Neuronal stem cell (in vitro differentiated cells): Measurements from ENCODE around the gene SNX32.

Source experiments
- DNase-seq: peaks from one replicate; pipeline ENCODE4 v3.0.0-alpha.2; 2013; ENCODE audit warnings: low spot score
- H2AFZ ChIP-seq: one replicate; pipeline ENCODE4 v1.6.1; 2013; ENCODE audit warnings: mild to moderate bottlenecking, low read length, inconsistent platforms
- H2AK5ac ChIP-seq: 2 replicates; pipeline ENCODE4 v1.6.1; 2013; ENCODE audit warnings: low read depth, mild to moderate bottlenecking, inconsistent platforms, low read length, moderate library complexity, mixed read lengths
- H2BK120ac ChIP-seq: 2 replicates; pipeline ENCODE4 v1.6.1; 2013; ENCODE audit warnings: low read depth, mild to moderate bottlenecking, inconsistent platforms, low read length, moderate library complexity, mixed read lengths
- H2BK12ac ChIP-seq: one replicate; pipeline ENCODE4 v1.6.1; 2013; ENCODE audit warnings: low read length, inconsistent platforms
- H2BK15ac ChIP-seq: 2 replicates; pipeline ENCODE4 v1.6.1; 2013; ENCODE audit warnings: mild to moderate bottlenecking, low read length, inconsistent platforms, mixed read lengths
- H2BK5ac ChIP-seq: one replicate; pipeline ENCODE4 v1.6.1; 2013; ENCODE audit warnings: inconsistent platforms, mild to moderate bottlenecking, low read length, moderate library complexity
- H3K14ac ChIP-seq: one replicate; pipeline ENCODE4 v1.6.1; 2013; ENCODE audit warnings: low read length, inconsistent platforms
- H3K18ac ChIP-seq: 2 replicates; pipeline ENCODE4 v1.6.1; 2013; ENCODE audit warnings: low read length, inconsistent platforms
- H3K23ac ChIP-seq: 2 replicates; pipeline ENCODE4 v1.6.1; 2013; ENCODE audit warnings: low read depth, mild to moderate bottlenecking, mixed read lengths, low read length, inconsistent platforms; ENCODE audit not compliant: poor library complexity
- H3K27ac ChIP-seq: replicated peaks from 3 replicates; pipeline ENCODE4 v1.5.1; 2013; ENCODE audit warnings: low read length, inconsistent platforms
- H3K27me3 ChIP-seq, 3 experiments: 2 replicates each; pipeline ENCODE4 v1.6.1; 2013; ENCODE audit warnings: low read length in 3 of 3, mild to moderate bottlenecking in 2 of 3, inconsistent platforms in 1 of 3, low read depth in 1 of 3, mixed read lengths in 1 of 3, moderate library complexity in 1 of 3; ENCODE audit not compliant: control insufficient read depth in 3 of 3, insufficient read depth in 3 of 3
- H3K36me3 ChIP-seq, 2 donors: replicated peaks in 1 of 2; 2 replicates each; pipeline ENCODE4 v1.6.1; 2013; ENCODE audit warnings: low read length in 2 of 2; ENCODE audit not compliant: control insufficient read depth in 2 of 2, insufficient read depth in 2 of 2
- H3K4ac ChIP-seq: 2 replicates; pipeline ENCODE4 v1.6.1; 2013; ENCODE audit warnings: inconsistent platforms, mild to moderate bottlenecking, low read length, moderate library complexity
- H3K4me1 ChIP-seq, 2 donors: 1 replicate in 1 of 2; 2 replicates in 1 of 2; pipeline ENCODE4 v1.6.1; 2013; ENCODE audit warnings: low read length in 2 of 2, low read depth in 1 of 2; ENCODE audit not compliant: control insufficient read depth in 2 of 2, insufficient read depth in 1 of 2
- H3K4me2 ChIP-seq: one replicate; pipeline ENCODE4 v1.6.1; 2013; ENCODE audit warnings: mild to moderate bottlenecking, low read length, inconsistent platforms; ENCODE audit not compliant: insufficient read depth, poor library complexity, severe bottlenecking
- H3K4me3 ChIP-seq, 2 donors: 2 replicates each; pipeline ENCODE4 v1.5.1; 2013; ENCODE audit warnings: low read length in 2 of 2, mild to moderate bottlenecking in 2 of 2, inconsistent platforms in 1 of 2, moderate library complexity in 1 of 2
- H3K79me1 ChIP-seq: one replicate; pipeline ENCODE4 v1.6.1; 2013; ENCODE audit warnings: low read depth, mild to moderate bottlenecking, inconsistent platforms, low read length, moderate library complexity
- H3K9ac ChIP-seq: one replicate; pipeline ENCODE4 v1.6.1; 2013; ENCODE audit warnings: mild to moderate bottlenecking, low read depth, low read length, inconsistent platforms; ENCODE audit not compliant: poor library complexity
- H3K9me3 ChIP-seq, 2 donors: replicated peaks in 1 of 2; 2 replicates each; pipeline versions ENCODE3 to v1.6.1; 2013; ENCODE audit warnings: low read length in 2 of 2, mild to moderate bottlenecking in 2 of 2, inconsistent platforms in 1 of 2, low read depth in 1 of 2, mixed read lengths in 1 of 2, moderate library complexity in 1 of 2; ENCODE audit not compliant: control insufficient read depth in 2 of 2, insufficient read depth in 1 of 2
- H4K8ac ChIP-seq: one replicate; pipeline ENCODE4 v1.6.1; 2013; ENCODE audit warnings: low read depth, mild to moderate bottlenecking, inconsistent platforms, low read length, moderate library complexity
- H4K91ac ChIP-seq: one replicate; pipeline ENCODE4 v1.6.1; 2013; ENCODE audit warnings: low read length, low read depth, mild to moderate bottlenecking, inconsistent platforms; ENCODE audit not compliant: poor library complexity
- WGBS, 2 donors: extraction: QIAGEN DNeasy Blood & Tissue Kit; methylation state at CpG; one replicate each; pipeline ENCODE4 v1.1.7; 2013; ENCODE audit warnings: missing lambda C conversion rate in 2 of 2, mixed read lengths in 1 of 2; ENCODE audit not compliant: insufficient read length in 2 of 2, insufficient replicate concordance in 1 of 2; ENCODE audit errors: extremely low coverage in 2 of 2; 5-methylcytosine and 5-hydroxymethylcytosine counted together

The SNX32 gene

DNA sequence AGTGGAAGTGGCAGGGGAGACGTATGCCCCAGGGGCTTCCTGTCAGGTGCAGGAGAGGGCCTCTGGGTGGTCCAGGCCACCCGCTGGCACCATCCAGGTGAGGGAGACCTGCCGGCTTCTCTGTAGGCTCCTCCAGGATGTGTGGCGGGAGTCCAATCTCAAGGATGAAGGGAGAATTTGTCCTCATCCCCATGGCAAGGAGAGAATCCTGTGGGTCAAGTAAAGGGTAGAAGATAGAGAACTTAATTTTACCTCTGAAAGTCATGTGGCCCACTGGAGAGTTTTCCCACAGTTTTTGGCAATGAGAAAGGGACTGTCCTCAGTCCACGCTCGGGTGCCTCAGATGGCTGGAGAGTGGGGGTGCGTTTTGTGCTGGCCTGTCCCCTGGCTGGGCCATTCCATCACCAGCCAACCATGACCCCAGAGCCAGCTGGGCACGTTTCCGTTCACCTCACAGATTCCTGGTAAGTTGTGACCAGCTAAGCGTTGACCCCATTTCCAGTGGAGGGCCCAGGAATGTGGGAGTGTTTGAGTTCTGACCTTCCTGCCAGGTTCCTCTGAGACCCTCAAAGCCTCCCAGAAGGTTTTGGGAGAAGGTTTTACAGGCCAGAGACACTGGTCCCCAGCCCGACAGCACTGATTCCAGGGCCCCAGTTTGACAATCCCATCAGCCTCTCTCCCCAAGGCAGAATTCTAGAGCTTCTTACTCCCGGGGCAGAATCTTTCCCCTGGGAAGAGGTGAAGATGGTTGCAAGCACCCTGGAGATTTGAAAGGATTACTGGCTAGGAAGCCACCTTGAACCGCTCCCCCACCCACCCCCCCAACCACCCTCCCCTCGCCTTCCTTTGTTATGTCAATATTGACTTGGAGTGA is 44.3 kb upstream of the SNX32 start:
- no peak overlapping the region for H4K8ac ChIP-seq
- no peak overlapping the region for H3K4ac ChIP-seq
- H3K18ac ChIP-seq: peak overlapping the region; percentile 48
- no peak overlapping the region for H3K9ac ChIP-seq
- H2AFZ ChIP-seq: no peak overlapping the region
- H3K9me3 ChIP-seq: no peaks in the 10 kb centered on the region
- H2AK5ac ChIP-seq: peak overlapping the region; percentile 68
- no peak for DNase-seq
- no peak overlapping the region for H3K4me3 ChIP-seq
- H3K36me3 ChIP-seq: no peaks in the 10 kb centered on the region
- no peak overlapping the region for H3K23ac ChIP-seq
- no peak overlapping the region for H2BK120ac ChIP-seq
- no peak overlapping the region for H3K27ac ChIP-seq
- peaks cover 26 to 98% (median 52%) of the 10 kb centered on the region in 3 experiments for H3K27me3 ChIP-seq
- no peak overlapping the region for H3K4me2 ChIP-seq
- no CpG with 5 or more reads among the region's 14 CpGs for WGBS, 2 donors
- H2BK5ac ChIP-seq: no peak overlapping the region
- H3K4me1 ChIP-seq: peaks cover 7 to 9% of the 10 kb centered on the region in 2 donors
- no peak overlapping the region for H2BK12ac ChIP-seq
- no peak overlapping the region for H2BK15ac ChIP-seq
- no peak overlapping the region for H4K91ac ChIP-seq
- peaks cover 5% of the 10 kb centered on the region for H3K79me1 ChIP-seq
- no peak overlapping the region for H3K14ac ChIP-seq

DNA sequence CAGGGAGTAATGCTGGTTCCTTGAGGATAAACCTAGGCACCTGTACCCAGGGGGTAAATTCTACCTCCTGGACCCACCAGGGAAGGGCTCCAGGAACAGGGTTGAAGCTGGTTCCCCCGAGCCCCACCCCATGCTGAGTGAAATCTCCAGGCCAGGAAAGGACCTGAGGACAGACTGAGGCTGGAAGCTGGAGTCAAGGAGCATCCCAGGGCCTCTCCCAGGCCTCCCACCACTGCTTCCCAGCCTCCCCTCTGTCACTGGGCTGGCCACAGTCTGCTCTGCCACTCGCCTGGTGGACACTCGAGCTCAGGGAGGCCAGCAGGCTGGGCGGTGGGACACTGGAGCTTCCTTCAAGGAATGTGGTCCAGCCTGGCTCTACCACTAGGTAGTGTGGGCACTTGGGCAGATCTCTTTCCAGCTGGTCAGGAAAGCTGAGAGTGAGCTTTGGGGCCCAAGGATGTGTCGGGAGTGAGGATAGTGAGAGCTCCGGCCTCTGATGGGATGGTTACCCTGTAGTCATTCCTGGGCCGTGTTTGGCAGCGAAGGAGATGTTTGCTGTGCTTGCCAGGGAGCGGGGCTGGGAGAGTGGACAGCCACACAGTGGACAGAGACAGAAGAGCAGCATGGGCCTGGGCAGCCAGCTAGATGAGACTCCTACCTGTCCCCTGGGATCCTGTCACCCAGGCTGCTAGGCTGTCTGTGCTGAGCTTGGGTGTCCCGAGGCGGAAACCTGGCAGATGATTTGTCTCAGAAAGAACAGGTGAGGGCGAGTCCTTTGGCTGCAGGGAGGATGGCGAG is 43.5 kb upstream of the SNX32 start:
- H3K14ac ChIP-seq: no peak overlapping the region
- H3K27ac ChIP-seq: no peak overlapping the region
- H3K4me1 ChIP-seq: peaks cover 7 to 8% of the 10 kb centered on the region in 2 donors
- no peak overlapping the region for H4K91ac ChIP-seq
- no peak overlapping the region for H3K4me3 ChIP-seq
- peak overlapping the region; percentile 71 for H2BK5ac ChIP-seq
- H3K23ac ChIP-seq: peak overlapping the region; percentile 48
- DNase-seq: no peak
- no peak overlapping the region for H2BK120ac ChIP-seq
- WGBS, 2 donors: no CpG with 5 or more reads among the region's 13 CpGs
- no peak overlapping the region for H2AFZ ChIP-seq
- H3K4me2 ChIP-seq: no peak overlapping the region
- H3K36me3 ChIP-seq: no peaks in the 10 kb centered on the region
- no peak overlapping the region for H3K9ac ChIP-seq
- no peaks in the 10 kb centered on the region for H3K9me3 ChIP-seq
- peak overlapping the region; percentile 17 for H2BK15ac ChIP-seq
- H2BK12ac ChIP-seq: no peak overlapping the region
- H3K4ac ChIP-seq: no peak overlapping the region
- no peak overlapping the region for H3K18ac ChIP-seq
- peaks cover 25 to 98% (median 44%) of the 10 kb centered on the region in 3 experiments for H3K27me3 ChIP-seq
- peak overlapping the region; percentile 88 for H2AK5ac ChIP-seq
- H3K79me1 ChIP-seq: peaks cover 5% of the 10 kb centered on the region
- H4K8ac ChIP-seq: no peak overlapping the region

DNA sequence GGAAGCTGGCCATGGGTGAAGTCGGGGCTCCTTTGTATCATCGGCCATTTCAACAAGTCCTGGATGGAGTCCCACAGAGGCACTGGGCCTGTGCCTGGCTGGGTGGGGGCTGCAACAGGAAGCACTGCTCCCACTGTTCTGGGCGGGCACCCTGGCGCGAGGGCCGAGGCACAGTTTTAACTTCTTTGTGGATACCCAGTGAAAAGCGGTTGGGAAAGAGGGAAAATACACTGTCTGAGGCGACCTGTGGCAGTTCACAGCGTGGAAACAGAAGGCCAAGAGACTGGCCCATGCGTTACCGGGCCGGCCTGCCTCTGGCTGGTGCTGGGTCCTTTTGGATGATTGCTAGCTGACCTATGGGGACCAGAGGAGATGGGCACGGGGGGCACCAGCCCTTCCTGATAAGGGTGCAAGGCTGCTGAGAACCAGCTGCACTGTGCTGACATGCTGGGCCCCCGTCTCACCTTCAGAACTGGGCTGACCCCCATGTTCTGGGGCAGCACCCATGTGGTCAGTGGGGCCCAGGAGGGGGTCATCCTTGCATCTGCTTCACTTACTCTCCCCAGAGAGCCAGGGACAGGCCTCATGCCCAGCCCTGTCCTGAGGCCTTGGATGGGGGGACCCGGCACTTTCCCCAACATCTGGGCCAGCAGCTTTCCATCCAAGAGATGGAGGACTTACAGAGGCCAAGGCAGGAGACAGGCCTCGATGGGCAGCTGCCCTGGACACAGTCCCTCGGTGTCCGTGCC is 42.7 kb upstream of the SNX32 start:
- Histone ChIP-seq H3K27me3 (peaks cover 19 to 98% (median 37%) of the 10 kb centered on the region in 3 experiments), H3K4me2 (no peak overlapping the region)

More for the DNA sequence above, 42.7 kb upstream of the SNX32 start:
- H3K27ac ChIP-seq: no peak overlapping the region
- no peak overlapping the region for H4K91ac ChIP-seq
- no peak overlapping the region for H3K18ac ChIP-seq
- H2BK12ac ChIP-seq: peak overlapping the region; percentile 73
- no peak overlapping the region for H4K8ac ChIP-seq
- H3K4me1 ChIP-seq: peaks cover 7 to 8% of the 10 kb centered on the region in 2 donors
- no CpG with 5 or more reads among the region's 18 CpGs for WGBS, 2 donors
- peaks cover 5% of the 10 kb centered on the region for H3K79me1 ChIP-seq
- H3K36me3 ChIP-seq: no peaks in the 10 kb centered on the region
- no peak overlapping the region for H3K4ac ChIP-seq
- H3K14ac ChIP-seq: no peak overlapping the region
- peak overlapping the region; percentile 17 for H2BK15ac ChIP-seq
- H2BK120ac ChIP-seq: no peak overlapping the region
- no peaks in the 10 kb centered on the region for H3K9me3 ChIP-seq
- no peak for DNase-seq
- no peak overlapping the region for H3K9ac ChIP-seq
- H2AFZ ChIP-seq: no peak overlapping the region
- peak overlapping the region; percentile 48 for H3K23ac ChIP-seq
- no peak overlapping the region for H3K4me3 ChIP-seq
- H2BK5ac ChIP-seq: peak overlapping the region; percentile 71
- H2AK5ac ChIP-seq: peak overlapping the region; percentile 88
